Stimulated activated CD8-positive, alpha-beta memory T cell treated with anti-CD3 and anti-CD28 coated beads, Interleukin-15, amount 100 ng/mL, for 24 hours (primary cell): Measurements from ENCODE around the gene CHAD.
A peak's percentile ranks its signal among the peaks of the same experiment; 100 is the strongest.

Source experiments
- DNase-seq: peaks from one replicate; pipeline ENCODE4 v3.0.0-alpha.2; 2020; ENCODE audit warnings: low read depth

Gene CHAD, protein sequence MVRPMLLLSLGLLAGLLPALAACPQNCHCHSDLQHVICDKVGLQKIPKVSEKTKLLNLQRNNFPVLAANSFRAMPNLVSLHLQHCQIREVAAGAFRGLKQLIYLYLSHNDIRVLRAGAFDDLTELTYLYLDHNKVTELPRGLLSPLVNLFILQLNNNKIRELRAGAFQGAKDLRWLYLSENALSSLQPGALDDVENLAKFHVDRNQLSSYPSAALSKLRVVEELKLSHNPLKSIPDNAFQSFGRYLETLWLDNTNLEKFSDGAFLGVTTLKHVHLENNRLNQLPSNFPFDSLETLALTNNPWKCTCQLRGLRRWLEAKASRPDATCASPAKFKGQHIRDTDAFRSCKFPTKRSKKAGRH

GRCh38 chr17:50468304-50469207, at the start of gene CHAD:
Gene CHAD, minus strand, starts transcription at chr17:50468880. Its CDS starts 67 bp downstream, at chr17:50468813.
- no peak for DNase-seq

- DNase-seq = no peak
Observed at GRCh38 chr17:50517504-50518383, 49.1 kb upstream of the CHAD start.

GRCh38 chr17:50517011-50517410, 48.3 kb upstream of the CHAD start:
- DNase-seq = no peak

GRCh38 chr17:50514936-50515702, 46.4 kb upstream of the CHAD start:
- no peak for DNase-seq

DNA sequence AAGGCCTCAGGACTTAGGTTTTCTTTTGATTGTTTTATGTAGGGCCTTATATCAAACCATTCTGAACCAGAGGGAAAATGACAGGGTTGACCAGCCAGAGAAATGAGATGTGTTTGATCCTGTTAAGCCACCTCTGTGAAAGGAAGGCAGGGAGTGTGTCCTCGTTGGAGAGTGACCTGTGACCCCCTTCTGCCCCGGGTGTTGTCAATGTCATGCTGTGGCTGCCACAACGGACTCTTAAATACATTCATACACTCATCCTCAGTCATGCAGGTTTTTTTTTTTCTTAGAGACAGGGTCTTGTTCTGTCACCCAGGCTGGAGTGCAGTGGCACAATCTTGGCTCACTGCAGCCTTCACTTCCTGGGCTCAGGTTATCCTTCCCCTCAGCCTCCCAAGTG, 45.7 kb upstream of the CHAD start:
- no peak for DNase-seq

- no peak for DNase-seq
Observed at GRCh38 chr17:50513495-50513894, 44.8 kb upstream of the CHAD start.

- DNase-seq = no peak
Observed at GRCh38 chr17:50511058-50511457, 42.4 kb upstream of the CHAD start.

DNA sequence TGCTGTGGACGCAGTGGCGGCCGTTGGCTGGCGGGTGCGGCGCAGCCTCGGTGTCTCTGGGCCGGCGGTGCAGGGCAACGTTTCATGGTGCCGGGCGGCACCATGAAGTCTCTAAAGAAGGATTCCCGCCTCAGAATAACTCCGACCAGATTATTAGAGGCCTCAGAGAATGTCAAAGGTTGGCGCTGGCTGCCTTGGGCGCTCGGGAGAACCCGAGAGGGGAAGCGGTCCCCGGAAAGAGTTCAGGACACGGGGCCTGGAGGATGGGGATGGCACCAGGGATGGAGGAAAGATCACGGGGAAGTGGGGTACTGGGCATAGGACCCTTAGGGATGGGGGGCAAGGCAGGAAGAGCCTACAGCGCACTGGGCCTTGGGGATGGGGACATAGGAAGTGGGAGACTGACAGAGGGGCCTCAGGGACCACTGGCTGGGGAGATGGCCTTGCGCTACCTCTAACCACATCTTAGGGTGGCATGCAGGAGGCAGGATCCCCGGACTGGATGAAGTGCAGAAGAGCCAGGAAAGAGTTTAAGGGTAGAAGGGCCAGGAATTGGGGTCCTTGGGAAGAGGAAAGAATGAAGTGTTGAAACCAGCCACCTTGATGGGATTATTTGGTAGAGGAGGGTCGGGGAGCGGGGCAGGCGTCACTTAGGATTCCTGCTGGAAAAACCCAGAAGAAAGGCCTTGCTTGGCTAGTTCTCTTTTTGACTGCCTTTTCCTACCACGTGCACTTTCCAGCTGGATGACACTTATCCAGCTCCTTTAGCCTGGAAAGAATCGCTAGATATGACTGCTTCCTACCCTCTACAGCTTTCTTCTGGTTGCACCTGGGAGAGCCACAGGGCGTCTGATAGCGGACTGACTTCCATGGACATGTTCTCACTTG, 40.1 kb upstream of the CHAD start:
- no peak for DNase-seq

GRCh38 chr17:50507871-50508572, 39.3 kb upstream of the CHAD start, which contains the start of gene MYCBPAP:
Gene MYCBPAP, plus strand, starts transcription at chr17:50508439. Its CDS starts 236 bp downstream, at chr17:50508675.
- DNase-seq = peak; percentile 60

- no peak for DNase-seq
Observed at GRCh38 chr17:50506298-50506697, 37.6 kb upstream of the CHAD start.

DNA sequence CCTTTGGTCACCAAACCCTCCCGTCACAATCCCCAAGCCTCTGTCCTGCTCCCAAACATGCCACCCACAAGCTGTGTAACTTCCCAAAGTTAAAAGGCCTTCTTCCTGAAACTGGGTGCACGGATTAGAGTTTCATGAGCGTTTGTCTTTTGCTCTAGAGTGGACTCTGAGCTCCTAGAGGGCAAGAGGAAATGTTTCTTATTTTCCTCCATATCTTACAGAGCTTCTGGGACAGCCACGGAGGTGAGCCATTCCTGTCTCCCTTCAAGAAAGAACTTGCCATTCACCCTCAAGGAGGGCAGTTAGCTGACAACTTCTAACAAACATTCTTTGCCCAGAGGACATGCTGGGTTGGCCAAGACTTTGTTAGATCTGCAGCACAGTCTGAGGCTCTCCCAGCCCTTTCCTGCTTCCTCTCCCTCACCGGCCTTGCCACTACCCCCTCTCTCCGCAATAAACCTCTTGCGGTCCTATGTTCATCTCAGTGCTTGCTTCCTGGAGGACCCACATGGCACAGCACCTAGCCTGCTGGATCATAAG, 37.0 kb upstream of the CHAD start:
- no peak for DNase-seq

- DNase-seq = no peak
Observed at GRCh38 chr17:50502301-50502990, 33.8 kb upstream of the CHAD start.

- no peak for DNase-seq
Observed at GRCh38 chr17:50501054-50501453, 32.4 kb upstream of the CHAD start.

DNA sequence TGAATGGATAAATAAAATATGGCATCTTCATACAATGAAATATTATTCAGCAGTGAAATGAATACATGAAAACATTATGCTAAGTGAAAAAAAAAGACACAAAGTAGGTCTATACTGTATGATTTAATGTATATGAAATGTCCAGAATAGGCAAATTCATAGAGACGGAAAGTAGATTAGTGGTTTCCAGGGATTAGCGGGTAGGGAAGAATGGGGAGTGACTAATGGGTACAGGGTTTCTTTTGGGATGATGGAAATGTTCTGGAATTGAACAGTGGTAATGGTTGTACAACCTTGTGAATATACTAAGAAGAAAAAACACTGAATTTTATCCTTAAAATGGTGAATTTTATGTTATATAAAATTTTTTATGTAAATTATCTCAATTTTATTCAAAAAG, 31.0 kb upstream of the CHAD start:
- no peak for DNase-seq

GRCh38 chr17:50499270-50499669, 30.6 kb upstream of the CHAD start:
- DNase-seq = no peak

GRCh38 chr17:50498021-50498874, 29.6 kb upstream of the CHAD start:
- no peak for DNase-seq

GRCh38 chr17:50495918-50496317, 27.2 kb upstream of the CHAD start:
- no peak for DNase-seq
